ENCODE measurements around the gene FAM124B.

FAM124B gene, protein sequence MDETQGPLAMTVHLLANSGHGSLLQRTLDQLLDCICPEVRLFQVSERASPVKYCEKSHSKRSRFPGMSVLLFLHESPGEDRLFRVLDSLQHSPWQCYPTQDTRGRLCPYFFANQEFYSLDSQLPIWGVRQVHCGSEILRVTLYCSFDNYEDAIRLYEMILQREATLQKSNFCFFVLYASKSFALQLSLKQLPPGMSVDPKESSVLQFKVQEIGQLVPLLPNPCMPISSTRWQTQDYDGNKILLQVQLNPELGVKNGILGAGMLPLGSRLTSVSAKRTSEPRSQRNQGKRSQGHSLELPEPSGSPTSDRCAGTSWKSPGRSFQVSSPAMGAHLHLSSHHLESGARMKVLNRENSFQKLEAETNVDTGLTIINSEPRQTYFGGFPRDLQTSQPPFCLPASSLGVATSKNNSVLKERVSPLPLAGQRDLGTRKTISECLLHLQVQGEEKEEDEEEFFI

DNA sequence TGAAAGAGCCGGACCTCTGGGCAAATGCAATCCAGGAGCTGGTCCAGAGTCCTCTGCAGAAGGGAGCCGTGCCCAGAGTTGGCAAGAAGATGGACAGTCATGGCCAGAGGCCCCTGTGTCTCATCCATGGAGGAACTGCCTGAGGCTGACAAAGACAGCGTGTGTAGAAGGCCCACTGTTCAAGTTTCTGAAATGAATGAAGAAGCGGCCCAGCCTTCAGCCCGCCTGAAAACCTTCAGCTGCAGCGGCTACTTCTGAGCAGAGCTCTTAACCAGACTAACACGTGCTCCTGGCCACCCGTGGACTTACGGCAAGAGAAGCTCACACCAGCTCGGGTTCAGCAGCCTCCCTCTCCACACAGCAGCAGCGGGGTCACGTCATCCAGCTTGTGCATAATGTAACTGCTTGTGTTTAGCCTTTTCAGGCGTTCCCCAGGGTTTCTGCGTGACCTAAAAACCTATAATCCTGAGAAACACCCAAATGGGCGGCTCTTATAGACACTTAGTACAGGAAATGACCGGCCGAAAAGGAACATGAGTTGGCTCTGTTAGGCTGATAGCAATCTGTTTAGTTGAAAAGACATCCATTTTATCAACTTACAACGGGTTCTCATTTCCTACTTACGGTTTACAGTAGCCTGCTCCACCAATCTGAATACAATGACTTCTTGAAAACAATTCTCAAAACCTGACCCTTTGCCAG lies at the start of gene FAM124B:
TSS of gene FAM124B (minus strand) at position 467 of the 702 bp plus-strand sequence. CDS start at position 128, 339 bp downstream.
- no peak for DNase-seq (ENCODE audit: low read depth in 2 of 2)

DNA sequence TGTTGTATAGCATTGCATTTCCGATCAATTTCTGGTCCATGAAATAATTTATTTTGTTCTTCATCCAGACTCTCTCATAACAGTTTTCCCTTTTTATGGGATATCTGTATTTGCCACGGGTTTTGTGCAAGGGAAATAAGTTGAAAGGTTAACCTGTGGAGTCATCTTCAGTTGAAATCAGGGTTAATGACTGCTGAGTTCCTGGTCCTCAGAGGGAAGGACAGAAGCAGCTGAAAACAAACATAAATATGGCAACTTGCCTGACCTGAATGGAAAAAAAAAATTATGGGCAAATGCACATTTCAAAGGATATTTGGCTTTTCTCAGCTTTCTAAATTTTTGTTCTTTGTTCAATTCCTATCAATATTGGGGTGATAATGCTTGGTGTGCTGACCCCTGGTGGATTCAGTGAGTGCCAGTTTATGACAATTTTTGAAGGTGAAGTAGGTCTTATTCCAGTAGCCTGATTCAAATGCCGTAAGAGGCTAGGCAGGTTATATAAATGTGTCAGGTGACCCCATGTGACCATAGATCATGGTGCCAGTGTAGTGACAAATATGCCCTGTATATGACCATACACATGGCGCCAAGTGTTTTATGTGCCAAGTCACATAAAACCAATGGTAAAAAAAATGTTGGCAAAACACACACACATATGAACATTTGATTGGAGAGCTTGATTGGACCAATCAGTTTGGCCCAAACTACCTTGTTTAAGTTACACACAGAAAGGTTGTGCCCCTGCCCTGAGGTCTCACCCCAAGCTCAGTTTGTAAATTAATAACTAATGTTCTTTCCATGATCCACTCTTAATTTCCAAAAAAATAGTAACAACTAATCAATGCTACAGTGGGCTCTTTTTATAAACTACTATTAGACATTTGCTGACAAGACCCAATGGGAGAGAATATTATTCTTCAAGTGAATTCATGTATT lies 47.6 kb upstream of the FAM124B start:
- DNase-seq (ENCODE audit: low read depth in 2 of 2) = no peak

- DNase-seq (ENCODE audit: low read depth in 2 of 2) = no peak
Observed at GRCh38 chr2:224448236-224448635, 46.3 kb upstream of the FAM124B start.

GRCh38 chr2:224444783-224445182 lies 42.9 kb upstream of the FAM124B start:
- DNase-seq (ENCODE audit: low read depth in 2 of 2) = no peak

- no peak for DNase-seq (ENCODE audit: low read depth in 2 of 2)
Observed at GRCh38 chr2:224444021-224444420, 42.1 kb upstream of the FAM124B start.

GRCh38 chr2:224442071-224442967 lies 40.4 kb upstream of the FAM124B start:
- DNase-seq (ENCODE audit: low read depth in 2 of 2) = no peak

DNA sequence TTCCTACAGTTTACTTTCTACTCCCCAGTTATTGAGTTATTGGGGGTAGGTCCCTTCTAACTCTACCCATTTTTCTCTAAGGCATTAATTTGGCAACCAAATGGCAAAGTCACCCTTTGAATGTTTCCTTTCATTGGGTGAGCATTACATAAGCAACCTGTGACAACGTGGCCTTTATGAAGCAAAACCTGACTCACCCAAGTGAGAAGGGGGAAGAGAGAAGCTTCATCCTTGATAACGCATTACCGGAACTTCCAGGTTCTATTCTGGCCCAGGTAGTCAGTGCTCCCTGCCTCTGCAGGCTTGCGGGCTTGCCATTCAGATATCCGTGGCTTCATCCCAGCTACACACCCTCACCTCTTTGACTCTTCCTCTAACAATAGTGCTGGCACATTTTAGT lies 39.1 kb upstream of the FAM124B start:
- DNase-seq (ENCODE audit: low read depth in 2 of 2) = no peak

GRCh38 chr2:224438726-224439125 lies 36.8 kb upstream of the FAM124B start:
- DNase-seq (ENCODE audit: low read depth in 2 of 2) = no peak

GRCh38 chr2:224436634-224437033 lies 34.7 kb upstream of the FAM124B start:
- no peak for DNase-seq (ENCODE audit: low read depth in 2 of 2)

- DNase-seq (ENCODE audit: low read depth in 2 of 2) = no peak
Observed at GRCh38 chr2:224434618-224435017, 32.7 kb upstream of the FAM124B start.

- no peak for DNase-seq (ENCODE audit: low read depth in 2 of 2)
Observed at GRCh38 chr2:224433442-224433841, 31.5 kb upstream of the FAM124B start.

DNA sequence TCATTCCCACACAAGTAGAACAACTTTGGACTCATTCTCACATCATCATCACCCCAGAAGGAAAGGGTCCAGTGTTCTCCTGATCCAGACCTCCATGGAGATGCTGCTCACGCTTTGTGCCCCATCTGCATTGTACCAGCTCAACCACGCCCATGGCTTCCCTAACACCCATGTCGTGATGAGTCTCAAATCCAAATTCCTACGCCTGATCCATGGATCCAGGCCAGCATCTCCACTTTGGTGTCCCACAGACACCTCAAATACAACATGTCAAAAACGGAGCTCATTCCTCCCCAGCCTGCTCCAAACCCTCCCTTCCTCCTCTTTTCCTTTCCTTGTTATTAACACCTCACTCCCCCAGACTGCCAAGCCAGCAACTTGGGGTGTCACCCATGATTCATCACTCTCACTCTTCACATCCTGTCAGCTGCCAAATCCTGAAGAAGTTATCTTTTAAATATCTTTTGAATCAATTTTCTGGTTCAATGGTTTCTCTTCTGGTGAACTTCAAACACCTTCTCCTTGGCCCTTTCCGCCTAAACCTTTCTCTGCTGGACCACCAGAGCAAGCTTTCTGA lies 30.2 kb upstream of the FAM124B start:
- DNase-seq (ENCODE audit: low read depth in 2 of 2) = no peak

DNA sequence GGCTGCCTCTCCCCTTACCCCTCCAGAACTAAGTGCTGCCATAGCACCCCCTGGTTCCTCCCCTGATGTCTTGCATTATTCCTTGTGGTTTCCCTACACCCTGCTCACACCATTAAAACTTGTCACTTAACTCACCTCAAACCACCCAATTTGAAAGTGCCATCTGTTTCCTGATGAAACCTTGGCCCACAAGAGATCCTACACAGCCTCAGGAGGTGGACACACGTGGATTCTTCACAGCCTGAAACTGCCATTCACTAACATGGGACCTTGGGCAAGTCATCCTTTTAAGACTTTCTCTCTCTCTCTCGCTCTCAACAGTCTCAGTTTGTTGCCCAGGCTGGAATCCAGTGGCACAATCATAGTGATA lies 27.5 kb upstream of the FAM124B start:
- DNase-seq (ENCODE audit: low read depth in 2 of 2) = no peak

DNA sequence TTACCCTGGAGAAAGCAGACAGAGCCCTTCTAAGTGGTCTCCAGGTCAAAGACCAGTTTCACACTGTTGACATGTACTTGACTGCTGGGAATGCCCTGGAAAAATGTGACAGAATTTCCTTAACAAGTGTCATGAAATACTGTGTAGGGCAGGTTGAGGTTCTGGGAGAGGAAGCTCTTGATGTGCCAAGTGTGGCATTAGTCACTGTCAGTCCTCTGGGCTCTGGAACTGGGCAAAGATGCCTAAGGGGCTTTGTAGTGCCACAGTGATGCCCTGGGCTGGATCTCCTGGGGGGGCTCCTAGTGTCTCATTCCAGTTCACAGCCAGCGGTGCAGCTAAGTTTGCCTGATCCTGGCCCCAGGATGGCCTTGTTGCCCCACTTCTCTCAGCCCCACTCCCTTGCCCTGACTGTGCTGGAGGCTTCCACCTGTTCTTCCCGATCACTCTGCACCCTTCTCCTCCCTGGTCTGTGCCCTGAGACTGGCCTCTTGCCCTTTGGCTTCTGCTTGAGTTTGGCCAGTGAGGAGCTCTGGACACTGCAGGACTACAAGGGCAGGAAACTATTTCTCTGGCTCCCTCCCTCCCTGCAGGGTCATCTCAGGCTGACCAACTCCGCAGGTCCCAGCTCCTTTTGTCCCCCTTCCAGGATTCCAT lies 27.0 kb upstream of the FAM124B start:
- no peak for DNase-seq (ENCODE audit: low read depth in 2 of 2)

GRCh38 chr2:224427471-224427870 lies 25.6 kb upstream of the FAM124B start:
- DNase-seq (ENCODE audit: low read depth in 2 of 2) = no peak

DNA sequence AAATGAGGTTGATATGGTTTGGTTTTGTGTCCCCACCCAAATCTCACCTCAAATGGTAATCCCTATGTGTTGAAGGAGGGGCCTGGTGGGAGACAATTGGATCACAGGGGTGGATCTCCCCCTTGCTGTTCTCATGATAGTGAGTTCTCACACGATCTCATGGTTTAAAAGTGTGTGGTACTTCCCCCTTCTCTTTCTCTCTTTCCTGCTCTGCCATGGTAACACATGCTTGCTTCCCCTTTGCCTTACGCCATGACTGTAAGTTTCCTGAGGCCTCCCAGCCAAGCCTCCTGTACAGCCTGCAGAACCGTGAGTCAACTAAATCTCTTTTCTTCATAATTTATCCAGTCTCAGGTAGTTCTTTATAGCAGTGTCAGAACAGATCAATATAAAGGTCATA lies 24.7 kb upstream of the FAM124B start:
- DNase-seq (ENCODE audit: low read depth in 2 of 2) = no peak

DNA sequence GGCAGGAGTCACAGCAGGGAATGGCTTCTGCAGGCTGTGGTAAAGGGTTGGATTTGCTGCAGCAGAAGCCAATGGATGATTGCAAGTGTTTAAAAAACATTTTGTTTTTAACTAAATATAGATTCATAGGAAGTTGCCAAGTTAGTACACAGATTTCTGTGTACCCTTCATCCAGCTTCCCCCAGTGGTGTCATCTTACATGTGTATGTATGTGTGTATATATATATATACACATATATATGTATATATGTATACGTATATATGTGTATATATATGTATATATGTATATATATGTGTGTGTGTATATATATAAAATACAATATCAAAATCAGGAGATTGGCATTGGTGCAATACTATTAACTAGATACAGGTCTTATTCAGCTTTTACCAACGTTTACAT lies 19.2 kb upstream of the FAM124B start:
- DNase-seq (ENCODE audit: low read depth in 2 of 2) = no peak

GRCh38 chr2:224417947-224418346 lies 16.0 kb upstream of the FAM124B start:
- no peak for DNase-seq (ENCODE audit: low read depth in 2 of 2)

- no peak for DNase-seq (ENCODE audit: low read depth in 2 of 2)
Observed at GRCh38 chr2:224417361-224417729, 15.4 kb upstream of the FAM124B start.

DNA sequence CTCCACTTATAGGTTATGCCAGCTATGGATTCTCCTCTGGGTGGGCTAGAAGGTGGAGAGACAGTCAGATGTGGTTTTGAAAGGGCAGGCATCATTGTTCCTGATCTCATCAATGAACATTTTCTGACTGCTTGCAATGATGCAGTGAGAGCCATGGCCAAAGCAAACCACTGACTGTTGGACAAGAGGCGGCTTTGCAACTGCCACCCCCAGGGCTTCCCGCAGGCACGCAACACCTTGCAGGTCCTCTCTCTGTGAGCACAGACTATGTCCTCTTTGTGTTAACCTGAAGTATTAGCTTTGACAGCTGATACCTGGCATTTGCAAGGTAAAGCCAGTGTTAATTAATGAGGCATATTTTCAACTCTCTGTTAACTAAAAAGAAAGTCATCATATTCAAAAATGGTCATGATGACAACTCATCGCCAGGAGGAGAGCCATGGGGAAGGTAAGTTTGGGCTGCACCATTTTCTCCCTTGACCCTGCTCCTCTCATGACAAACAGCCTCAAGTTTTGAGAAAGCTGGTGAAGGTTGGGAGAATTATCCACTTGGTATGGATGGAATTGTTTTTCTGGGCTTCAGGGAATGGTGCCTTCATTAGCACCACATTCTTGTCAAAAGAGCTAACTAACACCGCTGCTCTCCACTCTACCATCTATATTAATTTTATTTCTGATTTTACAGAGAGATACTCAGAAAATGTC lies 14.9 kb upstream of the FAM124B start:
- DNase-seq (ENCODE audit: low read depth in 2 of 2) = no peak

Measured in stimulated activated CD8-positive, alpha-beta memory T cell treated with anti-CD3 and anti-CD28 coated beads, Interleukin-2, amount 100 ng/mL, for 48 hours (primary cell).